Keratinocyte (primary cell): Measurements from ENCODE around the gene RFC3. TPM values are rescaled to one million over a fixed set of nuclear protein-coding genes. Genes with fewer than 3 reads are reported as not detected.
A peak's percentile ranks its signal among the peaks of the same experiment; 100 is the strongest.

Experiments
- DNase-seq: peaks from one replicate; pipeline ENCODE4 v3.0.0-alpha.2; 2011; ENCODE audit warnings: low read depth, missing footprints, low spot score
- FAIRE-seq: peaks from 2 replicates; lab custom pipeline; 2011; peaks lifted over from hg19 to GRCh38; lab: Jason Lieb, UNC
- H2AFZ ChIP-seq: 2 replicates; pipeline ENCODE4 v1.6.0; 2012; ENCODE audit warnings: low read length, control low read depth, inconsistent platforms; ENCODE audit not compliant: control insufficient read depth
- H3K27ac ChIP-seq: 2 replicates; pipeline ENCODE4 v1.5.1; 2011; ENCODE audit warnings: low read length; ENCODE audit not compliant: control insufficient read depth, insufficient read depth
- H3K27me3 ChIP-seq: 3 replicates; pipeline ENCODE4 v1.6.0; 2011; ENCODE audit warnings: low read length; ENCODE audit not compliant: control insufficient read depth, insufficient read depth; ENCODE audit errors: extremely low read depth
- H3K36me3 ChIP-seq, 2 experiments: 2 replicates in 1 of 2; 3 replicates in 1 of 2; pipeline ENCODE4 v1.5.1; 2011; ENCODE audit warnings: low read length in 2 of 2, mild to moderate bottlenecking in 1 of 2; ENCODE audit not compliant: control insufficient read depth in 2 of 2, insufficient read depth in 2 of 2; ENCODE audit errors: extremely low read depth in 1 of 2
- H3K4me1 ChIP-seq: 3 replicates; pipeline ENCODE4 v1.5.1; 2011; ENCODE audit warnings: low read length; ENCODE audit not compliant: control insufficient read depth, insufficient read depth; ENCODE audit errors: extremely low read depth
- H3K4me2 ChIP-seq: 3 replicates; pipeline ENCODE4 v1.6.0; 2011; ENCODE audit warnings: low read depth, low read length; ENCODE audit not compliant: control insufficient read depth, insufficient read depth; ENCODE audit errors: extremely low read depth
- H3K4me3 ChIP-seq, 3 experiments: fragments of 200-600 bp in 1 of 3; sonication (generic) in 1 of 3; 2 replicates in 2 of 3; 3 replicates in 1 of 3; pipeline ENCODE4 v1.5.1; 2011 to 2016; ENCODE audit warnings: low read length in 3 of 3, mild to moderate bottlenecking in 3 of 3, control low read depth in 2 of 3, inconsistent platforms in 1 of 3, low read depth in 1 of 3, mixed read lengths in 1 of 3, mixed run types in 1 of 3, moderate library complexity in 1 of 3; ENCODE audit not compliant: control insufficient read depth in 2 of 3, insufficient read depth in 2 of 3; ENCODE audit errors: extremely low read depth in 1 of 3
- H3K79me2 ChIP-seq: 2 replicates; pipeline ENCODE4 v1.6.0; 2012; ENCODE audit warnings: low read length; ENCODE audit not compliant: control insufficient read depth, insufficient read depth
- H3K9ac ChIP-seq: 3 replicates; pipeline ENCODE4 v1.6.0; 2011; ENCODE audit warnings: low read length; ENCODE audit not compliant: control insufficient read depth, insufficient read depth; ENCODE audit errors: extremely low read depth
- H3K9me1 ChIP-seq: 3 replicates; pipeline ENCODE4 v1.6.0; 2011; ENCODE audit warnings: low read length; ENCODE audit not compliant: control insufficient read depth, insufficient read depth; ENCODE audit errors: extremely low read depth
- H3K9me3 ChIP-seq: 2 replicates; pipeline ENCODE4 v1.5.1; 2012; ENCODE audit warnings: low read depth, low read length; ENCODE audit not compliant: control insufficient read depth
- H4K20me1 ChIP-seq: 3 replicates; pipeline ENCODE4 v1.6.0; 2011; ENCODE audit warnings: low read length; ENCODE audit not compliant: control insufficient read depth, insufficient read depth; ENCODE audit errors: extremely low read depth
- CTCF ChIP-seq, 3 experiments: IDR thresholded peaks in 1 of 3; conservative IDR thresholded peaks in 1 of 3; optimal IDR thresholded peaks in 1 of 3; 2 replicates in 2 of 3; 3 replicates in 1 of 3; pipeline versions ENCODE3 to v1.5.1; 2011; ENCODE audit warnings: low read length in 3 of 3, mild to moderate bottlenecking in 3 of 3, moderate library complexity in 2 of 3, control low read depth in 1 of 3, inconsistent platforms in 1 of 3; ENCODE audit not compliant: insufficient read depth in 2 of 3; ENCODE audit errors: extremely low read depth in 1 of 3
- EZH2 ChIP-seq: IDR thresholded peaks from one replicate; pipeline ENCODE4 v1.6.1; 2012; ENCODE audit warnings: inconsistent platforms, mild to moderate bottlenecking, low read length, moderate library complexity
- dilution Hi-C: fragments of 300-500 bp; cut with MboI; formaldehyde crosslinking; loops from one replicate; pipeline ENCODE4 v1.7.0; 2020; ENCODE audit warnings: low sequenced_read_pairs; ENCODE audit not compliant: extremely low pct_ligation_motif_present
- polyA plus RNA-seq, 5 experiments: library from polyadenylated mRNA; depleted of rRNA in 3 of 5; stranded (reverse) in 3 of 5; stranded (forward) in 1 of 5; unstranded in 1 of 5; fragments of >200 nt; gene quantifications; 1 replicate in 1 of 5; 2 replicates in 3 of 5; 3 replicates in 1 of 5; pipeline versions ENCODE4 v1.2.1 to v1.2.3, GENCODE V29; 2011 to 2012; ENCODE audit warnings: missing spikeins in 2 of 5, low read depth in 1 of 5, low replicate concordance in 1 of 5

The RFC3 gene
- polyA plus RNA-seq, 1 donor (not counting 4 experiments of a cell fraction or from before 2014, with no cell fraction given) = 20.8 TPM

GRCh38 chr13:33846303-33847062 is 28.5 kb downstream of the RFC3 start:
- Histone ChIP-seq H3K9me3 (no peaks in the 10 kb centered on the region), H3K27ac (peak overlapping the region; percentile 5), H3K9me1 (no peaks in the 10 kb centered on the region), H3K9ac (no peak overlapping the region), H2AFZ (no peak overlapping the region), H3K36me3 (no peaks in the 10 kb centered on the region), H3K4me3 (no peak overlapping the region), H3K4me1 (peaks cover 7% of the 10 kb centered on the region), H3K4me2 (no peak overlapping the region), H3K27me3 (no peaks in the 10 kb centered on the region), H3K79me2 (no peaks in the 10 kb centered on the region), H4K20me1 (no peaks in the 10 kb centered on the region)
- FAIRE-seq (no peak), DNase-seq (no peak)
- TF ChIP-seq EZH2 (no peak), CTCF (optimal IDR thresholded peaks at IDR 0.05 in 1 of 3, IDR thresholded peaks at IDR 0.05 in 1 of 3, conservative IDR thresholded peaks at IDR 0.05 in 1 of 3; ENCODE audit: extremely low read depth in 1 of 3, insufficient read depth in 2 of 3, low read length in 3 of 3) (no peak)
- dilution Hi-C loops = no loop called here

- TF ChIP-seq EZH2 (no peak), CTCF (optimal IDR thresholded peaks at IDR 0.05 in 1 of 3, IDR thresholded peaks at IDR 0.05 in 1 of 3, conservative IDR thresholded peaks at IDR 0.05 in 1 of 3; ENCODE audit: extremely low read depth in 1 of 3, insufficient read depth in 2 of 3, low read length in 3 of 3) (no peak)
- peaks cover 7% of the 10 kb centered on the region for H3K4me1 ChIP-seq
- H3K4me2 ChIP-seq = no peak overlapping the region
- H3K79me2 ChIP-seq = no peaks in the 10 kb centered on the region
- no peak overlapping the region for H3K9ac ChIP-seq
- H3K9me1 ChIP-seq = no peaks in the 10 kb centered on the region
- no peaks in the 10 kb centered on the region for H3K36me3 ChIP-seq
- no peaks in the 10 kb centered on the region for H3K9me3 ChIP-seq
- H2AFZ ChIP-seq = no peak overlapping the region
- DNase-seq (no peak), FAIRE-seq (no peak)
- dilution Hi-C loops = no loop called here
- no peaks in the 10 kb centered on the region for H4K20me1 ChIP-seq
- H3K27ac ChIP-seq = no peak overlapping the region
- no peaks in the 10 kb centered on the region for H3K27me3 ChIP-seq
- no peak overlapping the region for H3K4me3 ChIP-seq
Measured at GRCh38 chr13:33849211-33849610, 31.3 kb downstream of the RFC3 start.
